OCI-LY1 (cell line): Measurements from ENCODE around the gene SNX27.

ENCODE experiments used
- EZH2 ChIP-seq: fragments of 200-600 bp; sonication (generic), shearing (Covaris generic); IDR thresholded peaks from 2 replicates; pipeline ENCODE4 v1.8.0; 2017; ENCODE audit warnings: borderline replicate concordance, mixed run types, mild to moderate bottlenecking, antibody characterized with exemption, low read length, moderate library complexity, mixed read lengths
- TF ChIP-seq, protein P1 (sequence below): fragments of 200-600 bp; sonication (generic), shearing (Covaris generic); IDR thresholded peaks from 2 replicates; pipeline ENCODE4 v1.5.1; 2017; ENCODE audit warnings: mild to moderate bottlenecking, antibody characterized with exemption, low read length, moderate library complexity, mixed read lengths

DNA sequence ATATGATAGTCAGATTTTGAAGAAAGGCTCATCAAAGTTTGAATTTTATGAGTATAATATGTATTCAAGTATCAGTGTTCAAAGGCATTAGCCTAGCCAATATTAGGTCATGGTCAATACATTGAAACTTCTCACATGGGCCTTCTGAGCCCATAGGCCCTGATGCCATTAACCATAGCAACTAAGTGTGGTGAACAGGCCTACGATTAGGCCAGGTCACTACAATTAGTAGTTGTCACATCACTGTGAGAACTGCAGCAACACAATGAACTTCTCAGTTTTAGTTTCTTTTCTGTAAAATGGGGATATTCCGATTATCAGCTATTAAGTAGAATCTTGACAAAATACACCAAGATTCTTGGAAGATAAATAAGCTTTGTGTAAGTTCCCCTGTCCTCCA lies 74.7 kb downstream of the SNX27 start:
- TF ChIP-seq, protein P1, sequence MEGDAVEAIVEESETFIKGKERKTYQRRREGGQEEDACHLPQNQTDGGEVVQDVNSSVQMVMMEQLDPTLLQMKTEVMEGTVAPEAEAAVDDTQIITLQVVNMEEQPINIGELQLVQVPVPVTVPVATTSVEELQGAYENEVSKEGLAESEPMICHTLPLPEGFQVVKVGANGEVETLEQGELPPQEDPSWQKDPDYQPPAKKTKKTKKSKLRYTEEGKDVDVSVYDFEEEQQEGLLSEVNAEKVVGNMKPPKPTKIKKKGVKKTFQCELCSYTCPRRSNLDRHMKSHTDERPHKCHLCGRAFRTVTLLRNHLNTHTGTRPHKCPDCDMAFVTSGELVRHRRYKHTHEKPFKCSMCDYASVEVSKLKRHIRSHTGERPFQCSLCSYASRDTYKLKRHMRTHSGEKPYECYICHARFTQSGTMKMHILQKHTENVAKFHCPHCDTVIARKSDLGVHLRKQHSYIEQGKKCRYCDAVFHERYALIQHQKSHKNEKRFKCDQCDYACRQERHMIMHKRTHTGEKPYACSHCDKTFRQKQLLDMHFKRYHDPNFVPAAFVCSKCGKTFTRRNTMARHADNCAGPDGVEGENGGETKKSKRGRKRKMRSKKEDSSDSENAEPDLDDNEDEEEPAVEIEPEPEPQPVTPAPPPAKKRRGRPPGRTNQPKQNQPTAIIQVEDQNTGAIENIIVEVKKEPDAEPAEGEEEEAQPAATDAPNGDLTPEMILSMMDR = no peak
- no peak for TF ChIP-seq EZH2
